T follicular helper cell (primary cell): ENCODE results near the gene ATF4.
A peak's percentile ranks its signal among the peaks of the same experiment; 100 is the strongest.

ENCODE experiments used
- DNase-seq: peaks from one replicate; pipeline ENCODE4 v3.0.0-alpha.2; 2020; ENCODE audit warnings: low read depth

Gene ATF4

GRCh38 chr22:39558254-39558727 is 37.9 kb downstream of the ATF4 start:
- no peak for DNase-seq

- no peak for DNase-seq
Measured at GRCh38 chr22:39558950-39559349, 38.6 kb downstream of the ATF4 start.

- DNase-seq: no peak
Measured at GRCh38 chr22:39559456-39560105, 39.2 kb downstream of the ATF4 start.

GRCh38 chr22:39560127-39560526 is 39.8 kb downstream of the ATF4 start:
- no peak for DNase-seq

- no peak for DNase-seq
Measured at GRCh38 chr22:39562839-39563489, 42.6 kb downstream of the ATF4 start.

GRCh38 chr22:39563571-39564428 is 43.4 kb downstream of the ATF4 start:
- no peak for DNase-seq

- no peak for DNase-seq
Measured at GRCh38 chr22:39565414-39565944, 45.1 kb downstream of the ATF4 start.

GRCh38 chr22:39567135-39567946 is 47.0 kb downstream of the ATF4 start:
- peak; percentile 8 for DNase-seq

- DNase-seq: no peak
Measured at GRCh38 chr22:39568278-39568981, 48.1 kb downstream of the ATF4 start.

GRCh38 chr22:39569066-39569465 is 48.7 kb downstream of the ATF4 start:
- DNase-seq: no peak

GRCh38 chr22:39570226-39570625 is 49.9 kb downstream of the ATF4 start:
- DNase-seq: no peak

- no peak for DNase-seq
Measured at GRCh38 chr22:39570665-39571064, 50.3 kb downstream of the ATF4 start, which contains the start of gene CACNA1I. CACNA1I (plus strand) TSS chr22:39570753; CDS start chr22:39570753, 0 bp downstream.

GRCh38 chr22:39571538-39571937 is 51.2 kb downstream of the ATF4 start:
- no peak for DNase-seq
